ENCODE results near the gene DUSP23.

The DUSP23 gene

DNA sequence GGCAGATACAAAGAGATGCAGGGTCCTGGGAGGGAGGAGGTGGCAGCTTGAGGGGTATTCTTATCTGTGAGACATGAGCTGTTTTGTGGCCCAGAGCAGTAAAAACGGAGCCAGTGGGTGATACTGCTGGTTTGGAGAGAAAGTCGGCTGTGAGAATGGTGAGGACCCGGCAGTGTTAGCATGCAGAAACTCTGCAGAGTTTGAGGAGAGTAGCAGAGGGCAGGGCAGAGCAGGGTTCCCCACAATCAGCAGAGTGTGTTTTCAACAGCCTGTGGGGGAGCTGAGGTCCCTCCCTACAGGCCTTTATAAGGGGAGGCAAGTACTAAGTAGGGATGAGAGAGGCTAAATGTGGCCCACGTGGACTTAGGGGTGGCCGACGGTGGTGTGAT is 46.3 kb downstream of the DUSP23 start:
- no peak for DNase-seq (ENCODE audit: low read depth, low spot score)
- H3K27ac ChIP-seq, result no peak overlapping the region

- no peak overlapping the region for H3K27ac ChIP-seq
- no peak for DNase-seq (ENCODE audit: low read depth, low spot score)
These were observed 46.8 kb downstream of the DUSP23 start for GRCh38 chr1:159827549-159827948.

DNA sequence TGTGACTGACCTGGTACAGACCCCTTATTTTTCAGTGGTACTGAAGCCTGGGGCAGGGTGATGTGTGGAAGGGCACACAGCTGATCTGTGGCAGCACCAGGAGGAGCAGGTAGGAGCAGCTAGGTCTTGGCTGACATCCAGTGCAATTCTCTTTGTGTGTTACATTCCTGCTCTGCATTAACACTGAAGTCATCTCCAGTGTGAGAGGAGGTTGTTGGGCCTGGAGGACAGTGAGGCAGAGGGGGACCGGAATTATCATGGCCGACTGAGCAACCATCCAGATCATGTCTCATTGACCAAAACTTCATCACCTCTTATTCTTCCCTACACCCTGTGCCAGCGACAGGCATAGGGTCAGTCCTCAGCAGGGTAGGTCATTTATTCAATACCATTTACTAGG is 47.4 kb downstream of the DUSP23 start:
- no peak overlapping the region for H3K27ac ChIP-seq
- DNase-seq (ENCODE audit: low read depth, low spot score), result no peak

GRCh38 chr1:159828581-159829272 is 48.0 kb downstream of the DUSP23 start:
- H3K27ac ChIP-seq, result no peak overlapping the region
- DNase-seq (ENCODE audit: low read depth, low spot score), result no peak

- H3K27ac ChIP-seq, result no peak overlapping the region
- DNase-seq (ENCODE audit: low read depth, low spot score), result no peak
These were observed 48.5 kb downstream of the DUSP23 start for GRCh38 chr1:159829273-159829634.

DNA sequence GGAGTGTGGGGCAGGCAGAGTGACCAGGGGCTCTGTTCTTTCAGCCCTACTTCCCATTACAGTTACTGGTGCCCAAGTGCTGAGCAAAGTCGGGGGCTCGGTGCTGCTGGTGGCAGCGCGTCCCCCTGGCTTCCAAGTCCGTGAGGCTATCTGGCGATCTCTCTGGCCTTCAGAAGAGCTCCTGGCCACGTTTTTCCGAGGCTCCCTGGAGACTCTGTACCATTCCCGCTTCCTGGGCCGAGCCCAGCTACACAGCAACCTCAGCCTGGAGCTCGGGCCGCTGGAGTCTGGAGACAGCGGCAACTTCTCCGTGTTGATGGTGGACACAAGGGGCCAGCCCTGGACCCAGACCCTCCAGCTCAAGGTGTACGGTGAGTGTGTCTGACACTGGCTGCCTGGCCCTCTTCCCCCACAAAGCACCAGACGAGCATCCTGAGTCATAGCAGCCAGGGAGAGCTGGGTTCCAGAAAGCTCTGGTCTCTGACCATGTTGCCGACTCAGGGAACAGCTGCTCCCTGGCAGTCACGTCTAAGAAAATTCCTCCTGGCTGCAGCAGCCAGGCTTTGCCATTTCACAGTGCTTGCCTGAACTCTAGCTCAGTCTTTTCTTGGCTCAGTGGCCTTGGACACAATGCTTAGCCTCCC is 49.2 kb downstream of the DUSP23 start:
- no peak overlapping the region for H3K27ac ChIP-seq
- DNase-seq (ENCODE audit: low read depth, low spot score), result no peak

DNA sequence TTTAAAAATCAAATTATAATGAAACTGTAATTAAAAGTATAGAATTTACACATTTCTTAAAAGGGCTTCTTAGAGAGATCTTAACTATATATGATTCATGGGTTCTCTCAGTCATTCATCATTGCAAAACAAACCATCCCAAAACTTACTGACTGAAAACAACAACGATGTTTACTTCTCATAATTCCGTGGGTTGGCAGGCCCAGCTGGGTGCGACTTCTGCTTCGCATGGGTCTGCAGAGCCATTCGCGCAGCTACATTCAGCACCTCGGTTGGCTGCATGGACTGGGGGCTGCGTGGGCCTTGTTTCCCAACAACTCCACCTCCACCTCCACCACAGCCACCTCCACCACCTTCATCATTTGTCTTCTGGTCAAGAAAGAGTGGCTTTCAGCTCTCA is 50.0 kb downstream of the DUSP23 start:
- no peak for DNase-seq (ENCODE audit: low read depth, low spot score)
- no peak overlapping the region for H3K27ac ChIP-seq

DNA sequence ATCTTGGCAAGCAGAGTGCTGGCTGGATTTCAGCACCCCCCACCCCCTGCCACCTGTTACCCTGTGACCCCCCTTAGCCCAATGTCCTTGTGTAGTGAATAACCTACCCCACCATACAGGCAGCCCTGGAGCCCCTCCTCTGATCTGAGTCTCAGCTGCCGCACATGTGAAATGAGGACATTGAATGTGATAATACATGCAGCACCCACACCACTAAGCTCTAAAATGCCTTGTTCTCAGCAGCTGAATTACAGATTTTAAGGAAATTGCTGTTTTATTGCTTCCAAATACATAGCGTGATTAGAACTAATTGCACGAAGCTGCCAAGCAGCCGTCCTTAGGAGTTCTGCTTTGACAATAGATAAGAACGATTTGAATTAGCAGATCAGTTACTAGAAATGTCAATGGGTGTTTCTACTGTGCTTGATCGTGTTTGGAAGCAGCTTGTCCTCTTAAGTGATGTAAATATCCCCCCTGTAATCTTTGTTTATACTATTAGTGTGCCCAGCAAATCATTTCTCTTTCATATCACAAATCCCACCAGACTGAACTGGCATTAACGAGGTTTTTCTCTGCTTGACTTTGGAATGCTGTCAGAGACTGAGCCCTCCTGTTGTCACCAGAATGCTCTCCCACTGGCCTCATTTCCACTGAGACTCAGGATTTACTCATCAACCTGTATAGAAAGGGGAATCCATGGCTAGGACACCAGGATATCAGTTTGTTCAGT is 50.8 kb downstream of the DUSP23 start:
- DNase-seq (ENCODE audit: low read depth, low spot score), result no peak
- H3K27ac ChIP-seq, result no peak overlapping the region

Data from epithelial cell of prostate (primary cell).